ENCODE measurements around the gene SMIM29.

DNA sequence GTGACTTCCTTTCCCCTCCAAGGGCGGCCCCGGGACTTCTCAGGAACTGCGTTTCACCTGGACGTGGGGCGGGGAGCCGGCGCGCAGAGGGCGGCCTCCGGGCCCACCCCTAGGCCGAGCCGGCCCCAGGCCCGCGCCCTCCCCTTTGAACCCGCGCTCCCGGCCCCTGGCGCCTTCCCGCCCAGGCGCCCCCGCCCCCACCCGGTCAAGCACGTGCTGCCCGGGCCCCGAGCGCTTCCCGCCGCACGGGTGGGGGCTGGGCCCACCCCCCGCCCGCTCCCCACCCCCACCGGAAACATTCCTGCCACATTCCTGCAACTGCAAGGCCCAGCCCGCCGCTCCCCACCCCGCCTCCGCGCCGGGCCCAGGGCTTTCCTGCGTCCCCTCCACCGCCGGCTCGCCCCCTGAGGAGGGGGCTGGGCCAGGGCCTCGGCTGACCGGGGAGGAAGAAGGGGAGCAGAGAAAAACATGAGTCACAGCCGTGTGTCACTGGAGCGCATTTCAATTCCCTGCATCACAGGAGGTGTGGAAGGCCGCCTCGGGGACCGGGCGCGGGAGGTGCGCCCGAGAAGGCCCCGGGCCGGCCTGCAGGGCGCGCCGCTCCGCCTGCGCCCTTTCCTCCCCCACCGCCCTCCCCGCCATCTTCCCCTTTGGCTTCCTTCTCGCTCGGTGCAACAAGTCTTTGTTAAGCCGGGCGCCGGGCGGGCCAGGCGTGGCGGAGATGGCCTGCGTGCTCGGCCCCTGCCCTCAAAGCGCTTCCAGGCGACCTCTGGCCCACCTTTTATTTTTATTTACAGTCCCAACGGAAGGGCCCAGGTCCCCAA, 13.3 kb downstream of the SMIM29 start:
- TF ChIP-seq, protein P1, sequence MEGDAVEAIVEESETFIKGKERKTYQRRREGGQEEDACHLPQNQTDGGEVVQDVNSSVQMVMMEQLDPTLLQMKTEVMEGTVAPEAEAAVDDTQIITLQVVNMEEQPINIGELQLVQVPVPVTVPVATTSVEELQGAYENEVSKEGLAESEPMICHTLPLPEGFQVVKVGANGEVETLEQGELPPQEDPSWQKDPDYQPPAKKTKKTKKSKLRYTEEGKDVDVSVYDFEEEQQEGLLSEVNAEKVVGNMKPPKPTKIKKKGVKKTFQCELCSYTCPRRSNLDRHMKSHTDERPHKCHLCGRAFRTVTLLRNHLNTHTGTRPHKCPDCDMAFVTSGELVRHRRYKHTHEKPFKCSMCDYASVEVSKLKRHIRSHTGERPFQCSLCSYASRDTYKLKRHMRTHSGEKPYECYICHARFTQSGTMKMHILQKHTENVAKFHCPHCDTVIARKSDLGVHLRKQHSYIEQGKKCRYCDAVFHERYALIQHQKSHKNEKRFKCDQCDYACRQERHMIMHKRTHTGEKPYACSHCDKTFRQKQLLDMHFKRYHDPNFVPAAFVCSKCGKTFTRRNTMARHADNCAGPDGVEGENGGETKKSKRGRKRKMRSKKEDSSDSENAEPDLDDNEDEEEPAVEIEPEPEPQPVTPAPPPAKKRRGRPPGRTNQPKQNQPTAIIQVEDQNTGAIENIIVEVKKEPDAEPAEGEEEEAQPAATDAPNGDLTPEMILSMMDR (IDR thresholded peaks at IDR 0.05) = no peak
- TF ChIP-seq POLR2A (IDR thresholded peaks at IDR 0.05) = no peak
- no peak for TF ChIP-seq EP300 (IDR thresholded peaks at IDR 0.05)
